ENCODE measurements around the gene OR1D2.

Gene OR1D2

GRCh38 chr17:3038941-3039340, 65.3 kb downstream of the OR1D2 start:
- H3K36me3 ChIP-seq (ENCODE audit: control insufficient read depth, insufficient read depth, low read length) = no peaks in the 10 kb centered on the region
- no peak overlapping the region for H3K4me3 ChIP-seq (replicated peaks; ENCODE audit: low read depth, low read length)
- no peak for DNase-seq (ENCODE audit: extremely low read depth, insufficient read length)
- TF ChIP-seq, protein P1, sequence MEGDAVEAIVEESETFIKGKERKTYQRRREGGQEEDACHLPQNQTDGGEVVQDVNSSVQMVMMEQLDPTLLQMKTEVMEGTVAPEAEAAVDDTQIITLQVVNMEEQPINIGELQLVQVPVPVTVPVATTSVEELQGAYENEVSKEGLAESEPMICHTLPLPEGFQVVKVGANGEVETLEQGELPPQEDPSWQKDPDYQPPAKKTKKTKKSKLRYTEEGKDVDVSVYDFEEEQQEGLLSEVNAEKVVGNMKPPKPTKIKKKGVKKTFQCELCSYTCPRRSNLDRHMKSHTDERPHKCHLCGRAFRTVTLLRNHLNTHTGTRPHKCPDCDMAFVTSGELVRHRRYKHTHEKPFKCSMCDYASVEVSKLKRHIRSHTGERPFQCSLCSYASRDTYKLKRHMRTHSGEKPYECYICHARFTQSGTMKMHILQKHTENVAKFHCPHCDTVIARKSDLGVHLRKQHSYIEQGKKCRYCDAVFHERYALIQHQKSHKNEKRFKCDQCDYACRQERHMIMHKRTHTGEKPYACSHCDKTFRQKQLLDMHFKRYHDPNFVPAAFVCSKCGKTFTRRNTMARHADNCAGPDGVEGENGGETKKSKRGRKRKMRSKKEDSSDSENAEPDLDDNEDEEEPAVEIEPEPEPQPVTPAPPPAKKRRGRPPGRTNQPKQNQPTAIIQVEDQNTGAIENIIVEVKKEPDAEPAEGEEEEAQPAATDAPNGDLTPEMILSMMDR (IDR thresholded peaks at IDR 0.05; ENCODE audit: insufficient read depth, low read length, poor library complexity, severe bottlenecking) = no peak
- no peaks in the 10 kb centered on the region for H3K27me3 ChIP-seq (replicated peaks; ENCODE audit: control insufficient read depth, insufficient read depth, low read length)

All from GM06990 (cell line).